HEK293T (cell line): ENCODE measurements around the gene EGLN3.

Experiments
- BHLHE40 ChIP-seq: fragments of 450-650 bp; IDR thresholded peaks from 2 replicates; pipeline ENCODE4 v1.6.1; 2016; ENCODE audit warnings: mild to moderate bottlenecking, moderate library complexity, borderline replicate concordance
- CTBP1 ChIP-seq: fragments of 450-650 bp; IDR thresholded peaks from 2 replicates; pipeline ENCODE4 v1.6.1; 2016; ENCODE audit warnings: borderline replicate concordance
- FOXA1 ChIP-seq: fragments of 450-650 bp; IDR thresholded peaks from 2 replicates; pipeline ENCODE4 v1.6.1; 2016; ENCODE audit warnings: mild to moderate bottlenecking
- FOXK2 ChIP-seq: fragments of 450-650 bp; IDR thresholded peaks from 2 replicates; pipeline ENCODE4 v1.6.1; 2016; ENCODE audit warnings: mild to moderate bottlenecking
- FOXM1 ChIP-seq: fragments of 450-650 bp; IDR thresholded peaks from 2 replicates; pipeline ENCODE4 v1.6.1; 2017; ENCODE audit warnings: mild to moderate bottlenecking, borderline replicate concordance
- HDGF ChIP-seq: fragments of 450-650 bp; IDR thresholded peaks from 2 replicates; pipeline ENCODE4 v1.6.1; 2017; ENCODE audit warnings: antibody characterized with exemption, borderline replicate concordance
- L3MBTL2 ChIP-seq: fragments of 450-650 bp; conservative IDR thresholded peaks from 2 replicates; pipeline ENCODE4 v1.6.1; 2016; ENCODE audit warnings: mild to moderate bottlenecking
- NFRKB ChIP-seq: fragments of 450-650 bp; IDR thresholded peaks from 2 replicates; pipeline ENCODE4 v1.6.1; 2016; ENCODE audit warnings: mild to moderate bottlenecking, moderate library complexity
- SP1 ChIP-seq: fragments of 450-650 bp; IDR thresholded peaks from 2 replicates; pipeline ENCODE4 v1.6.1; 2017
- TARDBP ChIP-seq: fragments of 450-650 bp; IDR thresholded peaks from 2 replicates; pipeline ENCODE4 v1.6.1; 2016
- ZNF384 ChIP-seq: fragments of 450-650 bp; IDR thresholded peaks from 2 replicates; pipeline ENCODE4 v1.6.1; 2016

GRCh38 chr14:33945210-33946088 lies 5.4 kb downstream of the EGLN3 start:
- TF ChIP-seq HDGF (no peak), BHLHE40 (no peak), FOXM1 (no peak), CTBP1 (no peak), SP1 (no peak), NFRKB (no peak), FOXK2 (no peak), FOXA1 (no peak), ZNF384 (no peak), L3MBTL2 (no peak), TARDBP (no peak)
